HG02943 (cell line): ENCODE data around the gene HES5.
"Not testable (repeated sequence)": the region's sequence is repeated elsewhere in the genome, so short reads cannot be mapped to it uniquely, and the experiment has no call there.

Source experiments
- ATAC-seq: cut with Tn5 transposase; IDR thresholded peaks from one replicate; pipeline ENCODE4 v1.9.1; 2021; ENCODE audit warnings: mild to moderate bottlenecking, low read depth, moderate library complexity; ENCODE audit not compliant: unreplicated experiment

The HES5 gene, protein sequence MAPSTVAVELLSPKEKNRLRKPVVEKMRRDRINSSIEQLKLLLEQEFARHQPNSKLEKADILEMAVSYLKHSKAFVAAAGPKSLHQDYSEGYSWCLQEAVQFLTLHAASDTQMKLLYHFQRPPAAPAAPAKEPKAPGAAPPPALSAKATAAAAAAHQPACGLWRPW

DNA sequence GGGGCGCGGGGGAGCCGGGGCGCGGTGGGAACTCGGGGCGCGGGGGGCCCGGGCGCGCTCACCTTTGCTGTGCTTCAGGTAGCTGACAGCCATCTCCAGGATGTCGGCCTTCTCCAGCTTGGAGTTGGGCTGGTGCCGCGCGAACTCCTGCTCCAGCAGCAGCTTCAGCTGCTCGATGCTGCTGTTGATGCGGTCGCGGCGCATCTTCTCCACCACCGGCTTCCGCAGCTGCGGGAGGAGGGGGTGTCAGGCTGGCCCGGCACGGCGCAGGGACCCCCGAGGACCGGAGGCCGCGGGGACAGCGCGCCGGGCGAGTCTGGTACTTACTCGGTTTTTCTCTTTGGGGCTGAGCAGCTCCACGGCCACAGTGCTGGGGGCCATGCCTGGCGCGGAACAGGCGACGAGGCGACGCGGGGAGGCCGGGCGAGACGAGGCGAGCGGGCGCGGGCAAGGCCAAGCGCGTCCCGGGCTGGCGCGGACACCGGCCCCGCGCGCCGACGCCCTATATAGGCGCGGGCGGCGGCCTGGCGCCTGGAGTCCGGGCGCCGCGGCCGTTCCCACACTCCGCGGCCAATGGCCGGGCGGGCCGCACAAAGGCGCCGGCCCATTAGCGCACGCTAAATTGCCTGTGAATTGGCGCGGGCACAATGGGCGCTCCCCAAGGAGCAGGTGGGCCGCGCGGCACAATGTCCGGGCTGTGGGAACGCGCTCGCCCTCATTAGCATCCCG, at the start of gene HES5:
TSS of gene HES5 (minus strand) at position 480 of the 729 bp plus-strand sequence. CDS start at position 381, 99 bp downstream.
- ATAC-seq: no peak

GRCh38 chr1:2578758-2579118, 48.7 kb upstream of the HES5 start:
- ATAC-seq: no peak

- ATAC-seq: peak; percentile 30
Measured at GRCh38 chr1:2577565-2578075, 47.6 kb upstream of the HES5 start.

DNA sequence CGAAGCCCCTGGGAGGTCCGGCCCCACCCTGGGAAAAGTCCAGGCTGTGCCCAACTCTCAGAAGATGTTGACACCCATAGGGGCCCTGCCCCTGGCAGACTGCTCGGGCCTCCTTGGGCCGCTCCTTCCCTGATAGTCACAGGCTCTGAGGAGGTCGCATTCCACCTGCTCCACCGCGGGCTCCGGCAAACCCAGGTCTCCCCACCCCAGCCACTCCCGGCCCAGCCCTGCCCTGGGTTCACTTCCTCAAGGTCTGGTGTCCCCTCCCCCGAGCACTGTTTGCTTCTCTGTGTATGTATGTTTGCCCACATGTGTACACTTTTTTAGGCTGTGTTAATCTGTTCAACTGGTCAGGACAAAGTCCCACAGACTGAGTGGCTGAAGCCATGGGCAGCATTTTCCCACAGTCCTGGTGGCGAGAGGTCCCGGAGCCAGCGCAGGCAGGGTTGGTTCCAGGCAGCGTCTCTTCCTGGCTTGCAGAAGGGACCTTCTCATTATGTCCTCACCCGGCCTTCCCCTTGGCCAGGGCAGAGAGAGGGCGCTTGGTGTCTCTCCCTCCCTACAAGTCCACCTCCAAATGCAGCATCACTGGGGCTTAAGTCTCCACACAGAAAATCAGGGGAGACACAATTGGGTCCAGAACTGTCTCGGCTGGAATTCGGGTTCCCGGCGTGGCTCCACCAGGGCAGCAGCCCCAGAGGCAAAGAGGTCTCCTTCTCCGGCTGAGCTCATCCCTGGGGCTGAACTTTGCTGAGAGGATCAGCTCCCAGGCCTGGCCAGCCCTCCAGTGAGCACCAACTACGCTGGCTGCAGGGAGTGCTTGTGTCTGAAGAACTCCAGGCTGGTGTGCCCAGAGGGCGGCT, 46.0 kb upstream of the HES5 start:
- no peak for ATAC-seq

DNA sequence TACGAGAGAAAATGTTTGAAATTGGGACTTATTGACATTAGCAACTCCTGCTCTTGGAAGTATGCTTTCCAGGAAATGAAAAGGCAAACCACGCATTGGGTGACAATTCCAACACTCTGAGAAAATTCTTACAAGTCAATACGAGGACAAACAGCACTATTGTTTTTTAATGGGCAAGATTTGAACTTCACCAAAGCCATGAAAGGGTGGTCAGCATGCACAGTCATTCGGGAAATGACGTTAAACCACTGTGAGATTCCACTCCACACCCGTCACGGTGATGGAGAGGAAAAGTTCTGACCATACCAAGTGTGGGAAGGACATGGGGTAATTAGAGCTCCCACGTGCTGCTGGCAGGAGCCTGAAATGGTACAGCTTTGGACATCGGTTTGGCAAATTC, 44.3 kb upstream of the HES5 start:
- ATAC-seq: no peak

DNA sequence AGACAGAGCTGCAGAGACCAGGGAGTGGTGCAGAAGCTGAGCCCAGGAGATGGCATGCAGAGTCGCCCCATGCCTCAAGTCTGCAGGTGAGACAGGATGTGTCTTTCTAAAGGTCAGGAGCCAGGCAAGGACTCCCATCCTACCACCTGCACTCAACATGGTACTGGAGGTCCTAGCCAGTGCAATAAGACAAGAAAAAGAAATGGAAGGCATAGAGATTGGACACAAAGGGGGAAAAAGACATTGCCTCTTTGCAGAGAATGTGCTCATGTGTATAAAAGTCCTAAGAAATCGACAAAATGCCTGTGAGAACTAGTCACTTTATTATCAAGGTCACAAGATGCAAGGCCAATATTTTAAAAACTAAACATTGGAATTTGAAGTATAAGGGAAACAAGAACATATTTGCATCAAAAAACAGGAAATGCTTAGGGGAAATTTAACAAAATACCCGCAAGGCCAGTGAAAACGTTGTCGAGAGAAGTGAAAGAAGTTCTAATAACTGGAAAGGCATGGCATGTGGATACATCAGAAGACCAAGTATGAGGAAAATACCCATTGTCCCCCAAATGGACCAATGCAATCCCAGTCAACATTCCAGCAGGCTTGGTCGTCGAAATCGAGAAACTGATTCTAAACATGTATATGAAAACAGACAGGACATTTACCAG, 43.3 kb upstream of the HES5 start:
- ATAC-seq: no peak

- no peak for ATAC-seq
Measured at GRCh38 chr1:2571348-2571747, 41.3 kb upstream of the HES5 start.

- ATAC-seq: no peak
Measured at GRCh38 chr1:2570332-2570731, 40.3 kb upstream of the HES5 start.

GRCh38 chr1:2569703-2570102, 39.6 kb upstream of the HES5 start:
- ATAC-seq: not testable (repeated sequence)

GRCh38 chr1:2569060-2569459, 39.0 kb upstream of the HES5 start:
- no peak for ATAC-seq

GRCh38 chr1:2568187-2568816, 38.2 kb upstream of the HES5 start:
- ATAC-seq: not testable (repeated sequence)

DNA sequence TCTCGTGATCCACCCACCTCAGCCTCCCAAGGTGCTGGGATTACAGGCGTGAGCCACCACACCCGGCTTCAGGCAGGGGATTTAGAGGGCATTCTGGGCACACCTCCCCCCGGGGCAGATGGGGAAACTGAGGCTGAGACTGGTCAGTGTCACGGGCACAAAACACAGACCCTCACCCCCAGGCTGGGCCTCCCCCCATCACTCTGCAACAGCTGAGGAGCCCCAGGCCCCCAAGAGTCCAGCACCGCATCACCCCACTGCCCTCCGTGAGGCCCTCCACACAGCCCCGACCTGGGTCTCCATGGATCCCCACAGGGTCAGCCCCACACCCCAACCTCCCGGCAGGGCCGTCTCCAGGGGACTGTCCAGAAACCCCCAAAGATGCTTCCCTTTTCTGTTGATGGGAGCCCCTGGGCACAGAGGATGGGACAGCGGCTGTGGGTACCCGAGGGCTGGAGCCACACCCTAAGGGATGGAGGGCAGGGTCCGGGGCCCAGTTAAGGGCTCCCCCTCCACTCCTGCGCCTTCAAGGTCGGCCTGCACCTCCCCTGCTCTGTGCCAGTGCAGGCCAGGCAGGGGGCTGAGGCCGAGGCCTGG, 37.1 kb upstream of the HES5 start:
- ATAC-seq: no peak

GRCh38 chr1:2566101-2567045, 36.3 kb upstream of the HES5 start:
- no peak for ATAC-seq

DNA sequence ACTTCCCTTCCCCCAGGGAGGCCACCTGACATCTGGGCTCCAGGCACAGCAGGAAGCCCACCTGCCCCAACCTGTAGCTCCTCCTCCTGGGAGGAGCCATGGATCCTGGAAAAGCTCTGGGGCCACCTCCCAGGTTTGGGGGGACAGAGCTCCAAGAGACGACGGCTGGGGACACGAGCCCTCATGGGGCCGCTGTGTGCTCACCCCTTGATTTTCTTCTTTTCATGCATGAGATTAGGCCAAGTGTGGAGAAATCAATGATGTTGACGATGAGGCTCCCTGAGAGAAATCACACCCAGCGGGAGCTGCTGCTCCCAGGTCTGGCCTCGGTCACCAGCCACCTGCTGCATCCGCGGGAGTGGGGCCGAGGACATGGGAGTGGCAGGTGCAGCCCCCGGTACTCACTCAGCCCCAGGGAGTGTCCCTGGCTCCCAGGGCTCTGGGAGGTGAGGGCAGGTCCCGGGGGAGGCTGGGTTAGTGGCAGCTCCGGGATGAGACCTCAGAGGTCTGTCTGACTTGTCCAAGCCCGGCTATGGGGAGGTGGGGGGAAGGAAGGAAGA, 34.8 kb upstream of the HES5 start:
- no peak for ATAC-seq

DNA sequence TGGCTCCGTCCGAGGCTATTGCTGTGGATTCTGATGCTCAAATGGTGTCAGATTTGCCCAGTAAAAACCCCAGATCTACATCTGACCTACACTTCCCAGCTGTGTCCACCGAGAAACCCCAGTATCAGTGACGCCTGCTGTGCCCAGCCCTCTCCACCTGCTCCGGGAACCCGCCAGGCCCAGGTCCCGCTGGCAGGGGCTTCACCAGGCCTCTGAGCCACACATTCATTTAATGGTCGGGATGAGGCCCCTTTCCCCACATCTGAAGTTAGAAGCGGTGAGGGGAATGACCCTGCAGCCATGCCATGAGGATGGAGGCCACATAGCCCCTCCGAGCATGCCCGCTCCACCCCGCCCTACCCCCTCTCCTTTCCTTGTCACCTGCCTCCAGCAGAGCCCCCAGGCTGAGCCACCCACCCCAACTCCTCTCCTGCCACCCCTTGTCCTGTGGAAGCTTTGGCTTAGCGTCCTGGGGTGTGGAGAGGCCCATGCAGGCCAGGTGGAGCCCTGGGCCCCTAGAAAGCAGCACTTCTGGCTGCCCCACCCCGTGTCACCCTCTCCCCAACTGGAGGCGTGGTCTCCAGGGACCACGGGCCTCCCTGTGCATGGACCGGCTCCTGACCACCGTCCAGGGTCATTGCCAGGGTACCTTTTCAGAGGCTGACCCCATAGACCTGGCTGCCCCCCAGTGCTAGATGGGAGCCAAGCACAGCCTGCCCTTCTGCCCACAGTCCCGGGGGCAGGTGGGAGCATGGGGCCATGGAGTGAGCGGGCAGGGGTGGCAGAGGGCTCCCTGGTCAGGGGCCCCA, 34.1 kb upstream of the HES5 start:
- no peak for ATAC-seq

- no peak for ATAC-seq
Measured at GRCh38 chr1:2563205-2563604, 33.1 kb upstream of the HES5 start.
